ENCODE measurements around the gene TBX1.

GRCh38 chr22:19798891-19799293 is 38.3 kb downstream of the TBX1 start:
- no peak for TF ChIP-seq CTCF (conservative IDR thresholded peaks at IDR 0.05 in 1 of 2, IDR thresholded peaks at IDR 0.05 in 1 of 2; ENCODE audit: extremely low read depth in 1 of 2, insufficient read depth in 1 of 2, low read depth in 1 of 2, low read length in 2 of 2)
- TF ChIP-seq EZH2 (IDR thresholded peaks at IDR 0.05; ENCODE audit: borderline replicate concordance, low read length): no peak
